Cardiac fibroblast (primary cell): ENCODE data around the gene PITPNM3.
"Not testable (repeated sequence)": the region's sequence is repeated elsewhere in the genome, so short reads cannot be mapped to it uniquely, and the experiment has no call there.

Source experiments
- DNase-seq, 2 donors: peaks; one replicate each; pipeline versions ENCODE4 v3.0.0 to v3.0.0-alpha.2; 2010; ENCODE audit warnings: low read depth in 2 of 2
- H3K4me3 ChIP-seq, 2 donors: replicated peaks in 1 of 2; 1 replicate in 1 of 2; 2 replicates in 1 of 2; pipeline ENCODE4 v1.5.1; 2011; ENCODE audit warnings: low read depth in 2 of 2, low read length in 2 of 2, mild to moderate bottlenecking in 2 of 2, moderate library complexity in 1 of 2
- CTCF ChIP-seq: IDR thresholded peaks from one replicate; pipeline ENCODE4 v1.5.1; 2011; ENCODE audit warnings: low read depth, mild to moderate bottlenecking, low read length, inconsistent platforms

Gene PITPNM3

GRCh38 chr17:6483507-6483906 is 72.8 kb downstream of the PITPNM3 start:
- no peak for TF ChIP-seq CTCF
- no peak for DNase-seq
- no peak overlapping the region for H3K4me3 ChIP-seq

- H3K4me3 ChIP-seq, DNase-seq: not testable (repeated sequence)
These were observed 73.6 kb downstream of the PITPNM3 start for GRCh38 chr17:6482796-6483195.

GRCh38 chr17:6482105-6482455 is 74.3 kb downstream of the PITPNM3 start:
- no peak for DNase-seq
- TF ChIP-seq CTCF, result no peak
- H3K4me3 ChIP-seq, result no peak overlapping the region

GRCh38 chr17:6480303-6480675 is 76.1 kb downstream of the PITPNM3 start:
- H3K4me3 ChIP-seq, result no peak overlapping the region
- no peak for DNase-seq
- TF ChIP-seq CTCF, result no peak

GRCh38 chr17:6479622-6480302 is 76.6 kb downstream of the PITPNM3 start:
- H3K4me3 ChIP-seq, result no peak overlapping the region
- peak in 1 of 2 donors; percentile 24 for DNase-seq
- no peak for TF ChIP-seq CTCF

GRCh38 chr17:6478486-6478885 is 77.9 kb downstream of the PITPNM3 start:
- no peak for TF ChIP-seq CTCF
- no peak for DNase-seq
- H3K4me3 ChIP-seq, result no peak overlapping the region

GRCh38 chr17:6477831-6478383 is 78.4 kb downstream of the PITPNM3 start:
- no peak for DNase-seq
- TF ChIP-seq CTCF, result no peak

More at GRCh38 chr17:6477831-6478383, 78.4 kb downstream of the PITPNM3 start:
- H3K4me3 ChIP-seq, result no peak overlapping the region
